ENCODE data around the gene C2orf49. TPM values are rescaled to one million over a fixed set of nuclear protein-coding genes. Genes with fewer than 3 reads are reported as not detected.

Gene C2orf49
- total RNA-seq, 2 donors from 2014 or later, result 16.5 to 17.6 TPM

DNA sequence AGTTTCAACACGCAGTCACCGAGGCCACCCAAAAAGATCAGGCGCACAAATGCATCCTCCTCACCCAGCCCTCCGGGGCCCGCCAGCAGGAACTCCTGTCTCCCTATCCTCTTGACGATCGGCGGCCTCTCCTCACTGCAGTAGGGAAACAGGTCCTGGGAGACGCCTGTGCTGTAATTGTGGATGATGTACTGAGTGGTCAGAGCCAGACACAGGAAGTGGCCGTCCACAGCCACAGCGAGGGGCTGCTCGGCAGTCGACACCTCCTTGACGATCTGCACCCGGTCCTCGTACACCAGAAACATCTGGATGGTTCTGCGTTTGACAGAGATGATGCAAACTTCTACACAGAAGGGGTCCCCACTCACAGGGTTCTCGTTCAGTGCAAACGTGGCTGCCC lies 29.8 kb upstream of the C2orf49 start:
- Mint-ChIP-seq H3K36me3 (peaks cover 4% of the 10 kb centered on the region), H3K27ac (no peak overlapping the region), H3K27me3 (no peaks in the 10 kb centered on the region), H3K9me3 (no peaks in the 10 kb centered on the region), H3K4me1 (ENCODE audit: low read depth in 2 of 2) (peaks cover 32 to 38% of the 10 kb centered on the region in 2 donors), H3K4me3 (no peak overlapping the region)
- no peak for DNase-seq (ENCODE audit: low spot score)
- no peak for ATAC-seq

DNA sequence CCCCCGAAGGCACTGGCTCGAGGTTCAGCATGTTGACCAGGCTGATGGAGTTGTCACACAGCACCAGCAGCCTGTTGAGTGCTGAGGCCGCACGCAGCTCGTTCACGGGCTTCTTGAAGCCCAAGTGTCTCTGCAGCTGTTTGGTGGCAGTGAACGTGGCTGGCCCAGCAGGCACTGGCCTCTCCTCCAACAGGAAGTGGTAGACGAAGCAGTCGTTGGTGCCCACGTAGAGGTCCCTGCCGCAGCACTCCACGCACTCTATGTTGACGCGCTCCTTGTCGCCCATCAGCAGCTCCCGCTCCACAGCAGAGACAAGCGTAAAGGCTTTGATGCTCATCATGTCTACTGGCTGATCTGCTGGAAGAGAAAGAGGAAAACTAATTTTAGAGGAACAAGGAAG lies 29.4 kb upstream of the C2orf49 start:
- peaks cover 4% of the 10 kb centered on the region for H3K36me3 Mint-ChIP-seq
- H3K9me3 Mint-ChIP-seq, result no peaks in the 10 kb centered on the region
- peaks cover 28 to 34% of the 10 kb centered on the region in 2 donors for H3K4me1 Mint-ChIP-seq (ENCODE audit: low read depth in 2 of 2)
- DNase-seq (ENCODE audit: low spot score), result no peak
- ATAC-seq, result no peak
- no peaks in the 10 kb centered on the region for H3K27me3 Mint-ChIP-seq
- H3K4me3 Mint-ChIP-seq, result no peak overlapping the region
- peak overlapping the region in 1 of 2 donors; percentile 62 for H3K27ac Mint-ChIP-seq

DNA sequence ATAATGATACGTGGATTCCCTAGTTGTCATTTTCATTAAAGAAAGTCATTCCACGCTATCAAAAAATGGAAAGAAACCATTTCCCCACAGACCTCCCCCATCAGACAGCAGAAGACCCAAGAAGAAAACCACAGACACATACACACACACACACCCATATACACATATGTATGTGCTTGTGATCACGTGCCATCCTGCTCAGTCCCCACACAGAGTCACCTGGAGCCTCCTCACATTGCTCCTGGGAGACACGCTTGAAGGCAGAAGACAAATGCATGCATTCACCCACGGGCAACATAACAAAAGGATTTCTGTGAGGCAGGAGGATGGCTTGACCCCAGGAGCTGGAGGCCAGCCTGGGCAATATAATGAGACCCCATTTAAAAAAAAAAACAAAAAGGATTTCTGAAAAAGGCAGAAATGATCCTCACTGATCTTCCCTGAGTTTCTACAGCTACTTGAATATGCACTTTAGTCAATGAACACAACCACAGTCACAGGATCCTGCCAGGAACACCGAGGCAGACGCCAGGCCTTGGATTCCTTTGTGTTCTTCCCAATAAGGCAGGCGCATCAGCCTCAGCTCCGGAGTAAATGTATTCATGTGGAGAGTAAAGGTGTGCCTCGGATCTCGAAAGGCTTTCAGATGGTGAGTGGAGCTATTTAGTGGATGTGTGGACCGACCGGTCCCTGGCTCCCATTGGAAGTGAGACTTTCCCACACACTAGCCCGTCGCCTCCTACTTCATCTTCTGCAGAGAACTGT lies 28.8 kb upstream of the C2orf49 start:
- peaks cover 4% of the 10 kb centered on the region for H3K36me3 Mint-ChIP-seq
- no peak for ATAC-seq

DNA sequence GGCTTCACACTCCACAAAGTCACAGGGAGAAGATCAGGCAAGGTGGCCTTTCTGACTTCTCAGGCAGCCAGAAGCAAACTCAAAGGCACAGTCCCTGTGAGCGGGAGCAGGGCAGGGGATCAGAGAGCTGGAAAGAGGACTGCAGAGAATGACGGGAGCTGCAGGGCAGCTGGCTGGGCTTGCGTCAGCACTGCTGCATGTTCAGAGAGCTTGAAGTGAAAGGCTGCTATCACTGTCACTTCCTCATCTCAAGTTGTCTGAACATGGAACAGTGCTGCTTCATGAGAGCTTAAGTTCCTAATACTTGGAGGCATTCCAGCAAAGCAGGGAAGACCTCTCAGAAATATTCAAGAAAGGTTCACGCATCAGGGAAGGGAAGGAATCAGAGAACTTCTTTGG lies 28.2 kb upstream of the C2orf49 start:
- no peak for ATAC-seq
- H3K9me3 Mint-ChIP-seq, result no peaks in the 10 kb centered on the region
- H3K36me3 Mint-ChIP-seq, result peaks cover 4% of the 10 kb centered on the region
- H3K27ac Mint-ChIP-seq, result no peak overlapping the region
- H3K4me3 Mint-ChIP-seq, result no peak overlapping the region
- no peak for DNase-seq (ENCODE audit: low spot score)
- peaks cover 21 to 31% of the 10 kb centered on the region in 2 donors for H3K4me1 Mint-ChIP-seq (ENCODE audit: low read depth in 2 of 2)
- no peaks in the 10 kb centered on the region for H3K27me3 Mint-ChIP-seq

More for the DNA sequence above, 28.8 kb upstream of the C2orf49 start:
- H3K9me3 Mint-ChIP-seq, result no peaks in the 10 kb centered on the region
- DNase-seq (ENCODE audit: low spot score), result no peak
- H3K4me3 Mint-ChIP-seq, result no peak overlapping the region
- H3K4me1 Mint-ChIP-seq (ENCODE audit: low read depth in 2 of 2), result peaks cover 23 to 30% of the 10 kb centered on the region in 2 donors
- H3K27ac Mint-ChIP-seq, result peak overlapping the region in 1 of 2 donors; percentile 62
- no peaks in the 10 kb centered on the region for H3K27me3 Mint-ChIP-seq

DNA sequence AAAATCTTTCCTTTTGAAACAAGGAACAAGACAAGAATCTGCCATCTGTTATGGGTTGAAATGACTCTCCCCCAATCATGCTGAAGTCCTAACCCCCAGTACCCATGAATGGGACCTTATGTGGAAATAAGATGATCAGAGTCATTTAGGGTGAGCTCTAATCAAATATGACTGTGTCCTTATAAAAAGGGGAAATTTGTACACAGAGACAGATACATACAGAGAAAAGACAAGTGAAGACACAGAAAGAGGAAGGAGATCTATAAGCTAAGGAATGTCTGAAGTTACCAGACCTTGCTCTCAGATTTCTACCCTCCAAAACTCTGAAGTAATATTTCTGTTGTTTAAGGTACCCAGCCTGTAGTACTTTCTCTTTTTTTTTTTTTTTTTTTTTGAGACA lies 23.5 kb upstream of the C2orf49 start:
- no peaks in the 10 kb centered on the region for H3K36me3 Mint-ChIP-seq

DNA sequence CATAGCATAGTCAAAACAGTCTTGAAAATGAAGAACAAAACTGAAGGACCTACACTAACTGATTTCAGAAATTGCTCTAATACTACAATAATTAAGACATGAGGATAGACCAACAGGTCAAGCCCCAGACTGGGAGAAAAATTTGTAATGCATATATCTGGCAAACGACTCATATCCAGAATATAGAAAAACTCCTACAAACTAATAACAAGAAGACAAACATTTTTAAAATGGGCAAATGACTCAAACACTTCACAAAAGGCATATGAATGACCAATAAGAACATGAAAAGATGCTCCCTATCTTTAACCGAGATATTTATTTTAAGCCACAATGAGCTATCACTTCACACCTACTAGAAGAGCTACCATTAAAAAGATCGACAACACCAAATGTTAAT lies 22.0 kb upstream of the C2orf49 start:
- H3K36me3 Mint-ChIP-seq, result no peaks in the 10 kb centered on the region
- no peak for DNase-seq (ENCODE audit: low spot score)
- peak in 1 of 2 donors; percentile 69 for ATAC-seq
- H3K9me3 Mint-ChIP-seq, result no peaks in the 10 kb centered on the region
- no peaks in the 10 kb centered on the region for H3K27me3 Mint-ChIP-seq
- H3K4me3 Mint-ChIP-seq, result peak overlapping the region; percentile 1
- no peak overlapping the region for H3K27ac Mint-ChIP-seq
- H3K4me1 Mint-ChIP-seq (ENCODE audit: low read depth in 2 of 2), result peaks cover 13 to 14% of the 10 kb centered on the region in 2 donors

More for the DNA sequence above, 23.5 kb upstream of the C2orf49 start:
- Mint-ChIP-seq H3K27ac (no peak overlapping the region), H3K27me3 (no peaks in the 10 kb centered on the region), H3K4me3 (no peak overlapping the region), H3K4me1 (ENCODE audit: low read depth in 2 of 2) (peaks cover 12 to 16% of the 10 kb centered on the region in 2 donors), H3K9me3 (no peaks in the 10 kb centered on the region)
- ATAC-seq (no peak), DNase-seq (ENCODE audit: low spot score) (no peak)

DNA sequence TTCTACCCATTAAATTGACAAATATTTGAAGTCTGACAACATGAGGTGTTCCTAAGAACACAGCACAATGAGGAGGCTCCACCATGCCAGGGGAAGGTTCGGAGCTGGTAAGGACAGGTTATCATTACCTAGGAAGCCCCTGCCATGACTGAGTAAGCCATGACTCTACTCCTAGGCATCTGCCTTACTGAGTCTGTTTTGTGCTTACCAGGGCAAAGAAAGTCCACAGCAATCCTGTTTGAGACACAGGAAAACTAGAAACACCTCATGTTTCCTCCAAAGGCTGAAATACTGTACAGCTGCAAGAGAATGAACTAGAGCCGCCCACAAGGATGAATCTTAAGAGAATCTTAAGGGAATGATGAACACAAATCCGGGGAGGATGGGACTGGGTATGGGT lies 19.4 kb upstream of the C2orf49 start:
- Mint-ChIP-seq H3K27me3 (no peaks in the 10 kb centered on the region), H3K9me3 (no peaks in the 10 kb centered on the region), H3K4me1 (ENCODE audit: low read depth in 2 of 2) (peaks cover 16 to 21% of the 10 kb centered on the region in 2 donors), H3K4me3 (no peak overlapping the region), H3K27ac (no peak overlapping the region), H3K36me3 (no peaks in the 10 kb centered on the region)
- DNase-seq (ENCODE audit: low spot score), result no peak
- no peak for ATAC-seq

DNA sequence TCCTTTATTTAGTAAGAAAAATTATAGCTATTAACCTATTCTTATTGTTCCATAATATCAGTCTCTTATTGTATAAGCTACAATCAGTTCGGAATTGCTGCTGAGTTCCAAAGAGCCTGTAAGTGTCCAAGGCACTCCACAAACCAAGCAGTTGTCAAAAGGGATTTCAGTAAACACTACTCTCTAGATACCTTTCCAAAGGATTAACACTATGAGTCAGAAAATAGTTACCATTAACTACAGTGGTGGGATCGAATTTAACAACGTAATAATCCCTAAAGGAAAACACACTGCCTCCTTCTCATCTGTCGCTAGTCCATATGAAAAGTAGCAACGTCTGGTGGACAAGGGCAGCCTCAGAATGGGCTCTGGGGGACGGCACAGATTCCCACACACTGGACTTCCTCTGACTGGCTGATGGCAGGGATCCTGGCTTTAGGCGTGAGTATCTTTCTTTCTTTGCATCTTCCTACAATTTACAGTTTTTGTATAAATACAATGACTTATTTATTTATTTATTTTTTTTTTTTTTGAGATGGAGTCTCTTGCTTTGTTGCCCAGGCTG lies 16.6 kb upstream of the C2orf49 start:
- no peak for ATAC-seq
- H3K9me3 Mint-ChIP-seq, result no peaks in the 10 kb centered on the region
- no peak overlapping the region for H3K4me3 Mint-ChIP-seq
- DNase-seq (ENCODE audit: low spot score), result no peak
- no peaks in the 10 kb centered on the region for H3K27me3 Mint-ChIP-seq
- H3K27ac Mint-ChIP-seq, result no peak overlapping the region
- peaks cover 20 to 26% of the 10 kb centered on the region in 2 donors for H3K4me1 Mint-ChIP-seq (ENCODE audit: low read depth in 2 of 2)
- H3K36me3 Mint-ChIP-seq, result no peaks in the 10 kb centered on the region

DNA sequence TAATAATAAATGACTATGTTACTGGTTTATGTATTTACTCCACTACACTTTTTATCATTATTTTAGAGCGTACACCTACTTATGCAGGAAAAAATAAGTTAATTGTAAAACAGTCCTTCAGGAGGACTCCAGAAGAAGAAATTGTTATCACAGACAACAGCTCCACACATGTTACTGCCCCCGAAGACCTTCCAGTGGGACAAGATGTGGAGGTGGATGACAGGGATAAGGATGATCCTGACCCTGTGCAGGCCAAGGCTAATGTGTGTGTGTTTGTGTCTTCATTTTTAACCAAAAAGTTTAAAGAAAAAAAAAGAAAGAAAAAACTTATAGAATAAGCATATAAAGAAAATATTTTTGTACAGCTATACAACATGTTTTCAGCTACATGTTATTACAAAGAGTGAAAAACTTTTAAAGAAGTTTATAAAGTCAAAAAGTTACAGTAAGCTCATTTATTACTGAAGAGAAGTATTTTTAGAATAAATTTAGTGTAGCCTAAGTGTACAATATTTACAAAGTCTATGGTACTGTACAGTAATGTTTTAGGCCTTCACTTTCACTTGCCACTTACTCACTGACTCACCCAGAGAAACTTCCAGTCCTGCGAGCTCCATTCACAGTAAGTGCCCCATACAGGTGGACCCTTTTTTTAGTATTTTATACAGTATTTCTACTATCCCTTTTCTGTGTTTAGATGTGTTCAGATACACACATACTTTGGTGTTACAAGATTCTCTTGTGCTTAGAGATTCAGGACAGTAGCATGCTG lies 15.3 kb upstream of the C2orf49 start:
- H3K27ac Mint-ChIP-seq, result no peak overlapping the region

DNA sequence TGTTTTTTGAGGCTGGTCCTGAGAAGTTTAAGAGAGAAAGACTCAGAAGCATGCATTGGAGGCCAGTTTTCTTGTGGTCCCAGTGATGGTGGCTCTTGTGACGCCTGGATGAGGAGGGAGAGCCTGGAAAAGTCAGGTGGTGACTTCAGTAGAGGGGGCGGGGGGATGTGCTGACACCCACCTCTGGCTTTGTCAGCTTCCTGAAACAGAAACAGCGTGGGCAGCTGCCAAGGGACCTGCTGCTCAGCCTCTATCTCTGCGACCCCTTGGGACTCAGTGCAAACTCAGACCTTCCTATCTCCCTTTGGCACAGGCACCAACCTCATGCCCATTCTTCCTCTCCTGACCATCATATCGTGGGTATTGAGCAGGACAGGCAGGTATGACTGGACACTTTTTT lies 14.2 kb upstream of the C2orf49 start:
- peaks cover 25 to 33% of the 10 kb centered on the region in 2 donors for H3K4me1 Mint-ChIP-seq (ENCODE audit: low read depth in 2 of 2)
- H3K4me3 Mint-ChIP-seq, result no peak overlapping the region
- no peak overlapping the region for H3K27ac Mint-ChIP-seq
- ATAC-seq, result no peak
- H3K27me3 Mint-ChIP-seq, result no peaks in the 10 kb centered on the region
- no peaks in the 10 kb centered on the region for H3K9me3 Mint-ChIP-seq
- no peak for DNase-seq (ENCODE audit: low spot score)
- no peaks in the 10 kb centered on the region for H3K36me3 Mint-ChIP-seq

More for the DNA sequence above, 15.3 kb upstream of the C2orf49 start:
- no peaks in the 10 kb centered on the region for H3K36me3 Mint-ChIP-seq
- H3K9me3 Mint-ChIP-seq, result no peaks in the 10 kb centered on the region
- H3K27me3 Mint-ChIP-seq, result no peaks in the 10 kb centered on the region
- peaks cover 20 to 26% of the 10 kb centered on the region in 2 donors for H3K4me1 Mint-ChIP-seq (ENCODE audit: low read depth in 2 of 2)
- no peak overlapping the region for H3K4me3 Mint-ChIP-seq
- ATAC-seq (no peak), DNase-seq (ENCODE audit: low spot score) (no peak)

DNA sequence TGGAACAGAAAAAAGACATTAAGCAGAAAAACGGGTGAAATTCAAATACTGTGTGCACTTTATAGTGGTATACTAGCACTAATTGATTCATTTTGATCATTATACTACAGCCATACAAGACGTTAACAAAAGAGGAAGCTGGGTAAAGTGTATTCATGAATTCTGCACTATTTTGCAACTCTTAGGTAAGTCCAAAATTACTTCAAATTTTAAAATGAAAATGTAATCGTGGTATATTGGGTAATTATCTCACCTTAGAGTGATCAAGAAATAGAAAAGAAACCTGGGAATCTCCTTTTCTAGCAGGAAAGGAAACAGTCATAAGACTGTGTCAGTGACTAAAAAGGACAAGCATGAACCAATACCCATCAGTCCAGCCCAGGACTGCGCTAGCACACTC lies 13.2 kb upstream of the C2orf49 start:
- Mint-ChIP-seq H3K27me3 (no peaks in the 10 kb centered on the region), H3K9me3 (no peaks in the 10 kb centered on the region), H3K4me3 (no peak overlapping the region), H3K36me3 (no peaks in the 10 kb centered on the region), H3K27ac (peak overlapping the region in 1 of 2 donors; percentile 6), H3K4me1 (ENCODE audit: low read depth in 2 of 2) (peaks cover 34 to 39% of the 10 kb centered on the region in 2 donors)
- ATAC-seq (no peak), DNase-seq (ENCODE audit: low spot score) (no peak)

DNA sequence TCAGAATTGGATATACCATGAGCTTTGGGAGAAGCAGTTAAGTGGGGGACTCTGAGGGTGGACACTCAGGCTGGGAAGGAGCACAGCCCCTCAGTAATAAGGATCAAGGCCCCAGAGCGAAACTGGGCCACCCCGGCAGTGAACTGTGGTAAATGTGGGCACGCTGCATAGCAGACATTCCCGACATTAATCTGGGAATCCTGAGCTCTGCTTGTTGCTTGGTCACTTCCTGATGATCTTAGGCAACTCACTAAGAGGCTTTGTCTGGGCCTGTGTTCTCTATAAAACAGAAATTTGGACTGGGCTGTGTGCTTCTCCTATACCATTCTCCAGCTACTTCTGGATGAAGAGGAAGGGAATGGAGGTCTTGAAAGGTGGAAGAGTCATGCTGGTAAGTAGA lies 12.6 kb upstream of the C2orf49 start:
- no peak for ATAC-seq
- Mint-ChIP-seq H3K4me1 (ENCODE audit: low read depth in 2 of 2) (peaks cover 38 to 41% of the 10 kb centered on the region in 2 donors), H3K36me3 (no peaks in the 10 kb centered on the region), H3K27ac (peak overlapping the region in 1 of 2 donors; percentile 6), H3K9me3 (no peaks in the 10 kb centered on the region), H3K4me3 (no peak overlapping the region), H3K27me3 (no peaks in the 10 kb centered on the region)
- DNase-seq (ENCODE audit: low spot score), result no peak

DNA sequence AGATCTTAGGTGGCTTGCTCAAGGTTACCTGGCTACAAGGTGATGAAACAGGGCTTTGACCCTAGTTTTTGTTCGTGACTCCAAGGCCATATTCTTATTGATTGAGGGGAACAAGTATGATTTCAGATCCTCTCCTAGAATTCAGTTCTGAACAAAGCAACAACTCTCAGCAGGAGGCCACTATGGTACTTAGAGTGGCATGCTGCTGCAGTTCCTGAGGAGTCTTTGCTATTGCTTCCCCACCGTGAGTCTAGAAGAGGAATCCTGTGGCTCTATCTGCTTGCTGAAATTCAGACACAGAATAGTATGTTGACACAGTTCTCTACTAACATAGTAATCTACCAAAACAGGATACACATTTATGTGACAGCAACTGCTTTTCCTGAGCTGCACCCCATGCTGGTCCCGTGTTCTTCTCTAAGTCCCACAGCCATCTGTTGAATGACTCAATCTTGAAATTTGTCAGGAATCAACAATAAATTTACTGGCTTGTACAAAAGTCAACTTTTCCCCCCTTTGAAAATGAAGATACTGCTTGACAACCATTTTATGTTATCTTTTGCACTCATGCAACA lies 11.9 kb upstream of the C2orf49 start:
- no peaks in the 10 kb centered on the region for H3K27me3 Mint-ChIP-seq
- DNase-seq (ENCODE audit: low spot score), result no peak
- no peak overlapping the region for H3K4me3 Mint-ChIP-seq
- H3K36me3 Mint-ChIP-seq, result no peaks in the 10 kb centered on the region
- no peak overlapping the region for H3K27ac Mint-ChIP-seq
- no peak for ATAC-seq
- H3K4me1 Mint-ChIP-seq (ENCODE audit: low read depth in 2 of 2), result peaks cover 42 to 43% of the 10 kb centered on the region in 2 donors
- H3K9me3 Mint-ChIP-seq, result no peaks in the 10 kb centered on the region

Measured in natural killer cell treated with Interleukin-12 subunit alpha and Interleukin-12 subunit beta and Interleukin-15 and Interleukin-18, amount 100 ng/mL, for 72 hours (primary cell).